ENCODE results near the gene TMEM61.
A peak's percentile ranks its signal among the peaks of the same experiment; 100 is the strongest.

Gene TMEM61

GRCh38 chr1:54973205-54973921 is 7.1 kb upstream of the TMEM61 start:
- no peaks in the 10 kb centered on the region for H3K9me3 ChIP-seq (ENCODE audit: severe bottlenecking)
- DNase-seq (ENCODE audit: low spot score) (no peak), ATAC-seq (ENCODE audit: low read depth) (no peak)
- peak overlapping the region; percentile 11 for H3K27ac ChIP-seq (ENCODE audit: poor library complexity, severe bottlenecking)
- peaks cover 34% of the 10 kb centered on the region for H3K4me1 ChIP-seq (ENCODE audit: insufficient read depth, poor library complexity, severe bottlenecking)
- no peaks in the 10 kb centered on the region for H3K36me3 ChIP-seq (ENCODE audit: low read depth)
- no peaks in the 10 kb centered on the region for H3K27me3 ChIP-seq (ENCODE audit: insufficient read depth, poor library complexity, severe bottlenecking)
- TF ChIP-seq, protein P1, sequence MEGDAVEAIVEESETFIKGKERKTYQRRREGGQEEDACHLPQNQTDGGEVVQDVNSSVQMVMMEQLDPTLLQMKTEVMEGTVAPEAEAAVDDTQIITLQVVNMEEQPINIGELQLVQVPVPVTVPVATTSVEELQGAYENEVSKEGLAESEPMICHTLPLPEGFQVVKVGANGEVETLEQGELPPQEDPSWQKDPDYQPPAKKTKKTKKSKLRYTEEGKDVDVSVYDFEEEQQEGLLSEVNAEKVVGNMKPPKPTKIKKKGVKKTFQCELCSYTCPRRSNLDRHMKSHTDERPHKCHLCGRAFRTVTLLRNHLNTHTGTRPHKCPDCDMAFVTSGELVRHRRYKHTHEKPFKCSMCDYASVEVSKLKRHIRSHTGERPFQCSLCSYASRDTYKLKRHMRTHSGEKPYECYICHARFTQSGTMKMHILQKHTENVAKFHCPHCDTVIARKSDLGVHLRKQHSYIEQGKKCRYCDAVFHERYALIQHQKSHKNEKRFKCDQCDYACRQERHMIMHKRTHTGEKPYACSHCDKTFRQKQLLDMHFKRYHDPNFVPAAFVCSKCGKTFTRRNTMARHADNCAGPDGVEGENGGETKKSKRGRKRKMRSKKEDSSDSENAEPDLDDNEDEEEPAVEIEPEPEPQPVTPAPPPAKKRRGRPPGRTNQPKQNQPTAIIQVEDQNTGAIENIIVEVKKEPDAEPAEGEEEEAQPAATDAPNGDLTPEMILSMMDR (IDR thresholded peaks at IDR 0.05; ENCODE audit: poor library complexity, severe bottlenecking), result peak; percentile 62
- no peak overlapping the region for H3K4me3 ChIP-seq (ENCODE audit: severe bottlenecking)

DNA sequence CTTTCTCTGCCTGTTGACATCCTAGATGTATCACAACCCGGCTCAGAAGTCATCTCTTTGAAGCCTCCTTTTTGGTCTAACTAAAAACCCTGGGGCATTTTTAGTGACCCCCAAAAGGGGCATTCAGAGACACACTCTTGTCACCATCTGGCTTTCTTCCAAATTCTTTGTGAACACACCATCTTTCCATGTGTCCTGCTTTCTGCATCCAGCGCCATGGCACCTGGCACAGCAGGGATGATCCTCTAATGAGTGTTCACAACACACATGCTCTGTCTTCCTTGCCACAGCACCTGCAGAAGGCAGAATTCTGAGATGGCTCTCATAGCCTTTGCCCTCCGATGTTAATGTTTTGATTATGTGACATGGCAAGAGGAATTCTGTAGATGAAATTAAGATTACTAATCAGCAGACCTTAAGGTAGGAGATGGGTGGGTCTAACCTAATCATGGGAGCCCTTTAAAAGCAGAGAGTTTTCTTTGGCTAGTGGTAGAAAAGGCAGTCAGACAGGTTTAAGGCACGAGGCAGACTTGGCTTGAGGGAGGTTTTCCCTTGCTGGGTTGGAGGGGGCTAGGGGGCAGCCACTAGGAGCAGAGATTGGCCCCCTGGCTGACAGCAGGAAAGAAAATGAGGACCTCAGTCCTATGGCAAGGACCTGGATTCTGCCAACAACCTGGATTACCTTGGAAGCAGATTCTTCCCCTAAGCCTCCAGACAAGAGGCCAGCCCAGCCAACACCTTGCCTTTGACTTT is 4.9 kb upstream of the TMEM61 start:
- peaks cover 36% of the 10 kb centered on the region for H3K4me1 ChIP-seq (ENCODE audit: insufficient read depth, poor library complexity, severe bottlenecking)
- DNase-seq (ENCODE audit: low spot score), result no peak
- no peak overlapping the region for H3K4me3 ChIP-seq (ENCODE audit: severe bottlenecking)
- no peak for ATAC-seq (ENCODE audit: low read depth)
- no peaks in the 10 kb centered on the region for H3K36me3 ChIP-seq (ENCODE audit: low read depth)
- H3K27ac ChIP-seq (ENCODE audit: poor library complexity, severe bottlenecking), result no peak overlapping the region
- no peaks in the 10 kb centered on the region for H3K27me3 ChIP-seq (ENCODE audit: insufficient read depth, poor library complexity, severe bottlenecking)
- TF ChIP-seq, protein P1 (IDR thresholded peaks at IDR 0.05; ENCODE audit: poor library complexity, severe bottlenecking), result no peak
- H3K9me3 ChIP-seq (ENCODE audit: severe bottlenecking), result no peaks in the 10 kb centered on the region

DNA sequence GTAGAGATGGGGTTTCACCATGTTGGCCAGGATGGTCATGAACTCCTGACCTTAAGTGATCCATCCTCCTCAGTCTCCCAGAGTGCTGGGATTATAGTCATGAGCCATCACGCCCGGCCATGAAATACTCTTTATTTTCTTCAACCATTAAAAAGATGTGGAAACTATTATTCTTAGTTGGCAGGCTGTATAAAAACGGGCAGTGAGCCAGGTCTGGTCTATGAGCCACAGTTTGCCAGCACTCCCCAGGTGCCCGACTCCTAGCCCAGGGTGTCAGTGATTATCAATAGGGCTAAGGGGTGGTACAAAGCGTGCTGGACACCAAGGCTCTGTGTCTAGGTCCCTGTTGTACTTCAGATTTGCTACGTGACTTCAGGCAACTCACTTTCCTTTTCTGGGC is 3.7 kb upstream of the TMEM61 start:
- Histone ChIP-seq H3K9me3 (ENCODE audit: severe bottlenecking) (no peaks in the 10 kb centered on the region), H3K4me3 (ENCODE audit: severe bottlenecking) (no peak overlapping the region), H3K27ac (ENCODE audit: poor library complexity, severe bottlenecking) (peak overlapping the region; percentile 1), H3K36me3 (ENCODE audit: low read depth) (no peaks in the 10 kb centered on the region), H3K27me3 (ENCODE audit: insufficient read depth, poor library complexity, severe bottlenecking) (no peaks in the 10 kb centered on the region), H3K4me1 (ENCODE audit: insufficient read depth, poor library complexity, severe bottlenecking) (peaks cover 26% of the 10 kb centered on the region)
- DNase-seq (ENCODE audit: low spot score), result no peak
- TF ChIP-seq, protein P1 (IDR thresholded peaks at IDR 0.05; ENCODE audit: poor library complexity, severe bottlenecking), result no peak
- ATAC-seq (ENCODE audit: low read depth), result peak; percentile 42

DNA sequence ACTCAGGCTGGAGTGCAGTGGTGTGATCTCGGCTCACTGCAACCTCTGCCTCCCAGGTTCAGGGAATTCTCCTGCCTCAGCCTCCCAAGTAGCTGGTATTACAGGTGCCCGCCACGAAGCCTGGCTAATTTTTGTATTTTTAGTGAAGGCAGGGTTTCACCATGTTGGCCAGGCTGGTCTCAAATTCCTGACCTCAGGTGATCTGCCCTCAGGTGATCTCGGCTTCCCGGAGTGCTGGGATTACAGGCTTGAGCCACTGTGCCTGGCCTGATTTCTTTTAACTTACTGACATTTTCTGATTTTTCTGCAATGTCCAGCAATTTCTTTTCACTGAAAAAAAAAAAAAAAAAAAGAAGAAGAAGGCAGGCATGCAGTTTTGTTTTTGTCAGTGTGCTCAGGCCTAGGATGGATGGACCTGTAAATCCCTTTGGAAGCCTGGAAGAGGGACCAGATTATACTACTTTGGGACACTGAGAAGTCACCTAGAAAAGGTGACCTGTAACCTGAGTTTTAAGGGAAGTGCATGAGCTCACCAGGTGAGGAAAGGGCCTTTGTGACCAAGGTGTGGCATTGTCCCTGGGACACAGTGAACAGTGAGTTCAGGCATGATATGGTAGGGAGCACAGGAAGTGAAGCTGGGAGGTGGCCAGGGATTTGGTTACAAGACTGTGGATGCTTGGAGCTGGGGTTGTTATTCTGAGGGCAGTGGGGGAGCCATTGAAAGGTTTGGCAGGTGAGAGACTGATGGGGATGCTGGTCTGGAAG is 2.7 kb upstream of the TMEM61 start:
- Histone ChIP-seq H3K4me3 (ENCODE audit: severe bottlenecking) (no peak overlapping the region), H3K4me1 (ENCODE audit: insufficient read depth, poor library complexity, severe bottlenecking) (peaks cover 21% of the 10 kb centered on the region), H3K9me3 (ENCODE audit: severe bottlenecking) (no peaks in the 10 kb centered on the region), H3K27ac (ENCODE audit: poor library complexity, severe bottlenecking) (peak overlapping the region; percentile 1), H3K36me3 (ENCODE audit: low read depth) (no peaks in the 10 kb centered on the region), H3K27me3 (ENCODE audit: insufficient read depth, poor library complexity, severe bottlenecking) (no peaks in the 10 kb centered on the region)
- TF ChIP-seq, protein P1 (IDR thresholded peaks at IDR 0.05; ENCODE audit: poor library complexity, severe bottlenecking), result no peak
- no peak for ATAC-seq (ENCODE audit: low read depth)
- no peak for DNase-seq (ENCODE audit: low spot score)

Measured in RWPE2 (cell line).